HG03066 (cell line): ENCODE measurements around the gene CDC42SE2.

Source experiments
- ATAC-seq: cut with Tn5 transposase; IDR thresholded peaks from one replicate; pipeline ENCODE4 v1.9.1; 2021; ENCODE audit warnings: low read depth; ENCODE audit not compliant: unreplicated experiment

CDC42SE2 gene, protein sequence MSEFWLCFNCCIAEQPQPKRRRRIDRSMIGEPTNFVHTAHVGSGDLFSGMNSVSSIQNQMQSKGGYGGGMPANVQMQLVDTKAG

DNA sequence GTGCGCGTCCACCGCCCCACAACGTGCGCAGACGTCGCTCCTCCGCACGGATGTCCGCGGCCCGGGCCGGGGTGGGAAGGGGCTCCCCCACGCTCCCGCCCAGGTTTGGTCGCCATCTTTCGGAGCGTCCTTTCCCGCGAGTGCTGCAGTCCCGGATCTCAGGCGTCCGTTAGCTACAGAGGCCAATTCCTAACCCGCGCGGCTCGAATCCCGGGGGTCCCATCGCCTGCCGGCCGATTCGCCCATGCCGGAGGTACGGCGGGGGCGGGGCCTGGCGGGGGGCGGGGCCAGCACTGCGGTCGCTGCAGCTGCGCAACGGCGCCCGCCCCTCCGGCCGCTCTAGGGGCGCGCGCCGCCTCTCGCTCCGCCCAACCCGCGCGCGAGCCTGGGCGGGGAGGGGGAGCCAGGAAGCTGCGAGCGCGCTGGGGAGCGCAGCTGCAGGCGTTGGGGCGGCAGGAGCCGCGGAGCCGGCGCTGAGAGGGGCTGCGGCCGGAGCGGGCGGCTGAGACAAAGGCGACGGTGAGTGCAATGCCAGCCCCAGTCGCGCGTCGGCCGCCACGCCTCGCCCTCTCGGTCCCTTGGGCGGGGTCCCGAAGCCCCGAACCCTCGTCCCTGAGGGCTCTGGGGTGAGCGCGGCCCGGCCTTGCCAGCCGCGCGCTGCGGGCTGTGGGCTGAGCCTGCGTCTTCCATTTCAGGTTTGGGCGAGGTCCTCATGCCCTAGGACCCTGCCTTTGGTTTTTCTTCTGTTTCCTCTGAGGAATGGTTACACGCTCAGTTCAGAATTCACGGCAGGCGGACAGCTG, at the start of gene CDC42SE2:
Gene CDC42SE2, plus strand, starts transcription at position 406 of the 803 bp plus-strand sequence. CDS start 95,441 bp downstream, outside the sequence.
- peak; percentile 74 for ATAC-seq

DNA sequence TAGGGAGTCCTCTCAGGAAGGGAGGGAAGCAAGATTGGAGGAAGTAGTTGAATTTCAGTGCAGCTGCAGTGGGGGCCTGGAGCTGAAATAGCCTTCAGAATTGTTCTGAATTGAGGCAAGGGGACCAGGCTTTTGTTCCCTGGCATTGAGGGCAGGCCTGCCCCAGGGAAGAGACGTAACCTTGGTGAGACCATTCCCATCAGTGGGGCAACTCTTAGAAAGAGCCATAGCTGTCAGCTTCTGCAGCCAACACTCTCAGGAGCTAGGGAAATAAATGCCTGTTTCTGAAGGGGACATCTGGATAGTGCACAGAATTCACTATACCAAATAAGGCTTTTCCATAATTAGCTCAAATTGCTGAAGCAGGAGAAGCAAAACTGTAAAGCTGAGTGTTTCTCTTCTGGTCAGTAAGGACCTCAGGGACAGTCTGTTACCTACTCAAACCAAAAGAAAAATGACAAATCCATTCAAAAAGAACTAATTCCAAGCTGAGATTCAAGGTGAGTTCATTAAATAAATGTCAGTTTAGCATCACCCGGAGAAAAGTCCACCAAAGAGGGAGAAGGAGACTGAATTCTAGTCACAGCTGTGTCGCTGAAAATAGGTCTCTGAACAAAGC, 49.1 kb upstream of the CDC42SE2 start:
- no peak for ATAC-seq

DNA sequence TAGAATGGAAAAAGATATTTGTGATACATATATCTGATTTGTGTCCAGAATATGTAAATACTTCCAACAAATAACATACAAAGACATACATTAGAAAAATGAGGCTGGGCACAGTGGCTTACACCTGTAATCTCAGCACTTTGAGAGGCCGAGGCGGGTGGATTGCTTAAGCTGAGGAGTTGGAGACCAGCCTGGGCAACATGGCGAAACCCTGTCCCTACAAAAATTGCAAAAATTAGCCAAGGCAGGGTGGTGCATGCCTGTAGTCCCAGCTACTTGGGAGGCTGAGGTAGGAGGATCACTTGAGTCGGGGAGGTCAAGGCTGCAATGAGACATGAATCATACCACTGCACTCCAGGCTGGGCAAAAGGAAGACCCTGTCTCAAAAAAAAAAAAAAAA, 46.1 kb upstream of the CDC42SE2 start:
- no peak for ATAC-seq

DNA sequence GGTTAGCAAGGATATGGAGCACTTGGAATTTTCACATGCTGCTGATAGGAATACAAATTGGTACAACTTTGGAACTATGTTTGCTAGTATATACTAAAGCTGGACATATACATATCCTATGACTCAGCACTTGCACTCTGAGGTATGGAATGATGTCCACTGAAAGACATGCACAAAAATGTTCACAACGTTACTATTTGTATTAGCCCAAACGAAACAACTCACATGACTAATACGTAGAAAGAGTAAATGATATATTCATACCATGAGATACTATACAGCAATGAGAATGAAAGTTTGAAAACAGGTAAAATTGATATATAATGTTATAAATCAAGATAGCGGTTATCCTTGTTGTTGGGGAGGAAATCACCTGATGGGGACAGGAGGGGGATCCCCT, 45.5 kb upstream of the CDC42SE2 start:
- no peak for ATAC-seq

DNA sequence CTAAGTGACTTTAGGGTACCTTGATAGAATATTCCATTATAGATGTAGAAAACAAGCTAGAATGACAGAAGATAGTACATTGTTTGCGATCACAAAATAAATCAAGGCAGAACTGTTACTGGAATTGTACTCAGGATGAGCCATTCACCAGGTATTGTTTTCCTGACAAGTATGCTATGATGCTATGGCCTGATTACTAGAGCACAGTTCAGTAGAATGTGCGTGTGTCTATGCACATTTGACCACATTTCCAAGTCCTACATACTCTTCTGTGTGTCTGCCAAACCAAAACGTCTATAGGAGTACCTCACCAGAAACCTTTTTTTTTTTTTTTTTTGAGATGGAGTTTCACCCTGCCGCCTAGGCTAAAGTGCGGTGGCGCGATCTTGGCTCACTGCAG, 43.3 kb upstream of the CDC42SE2 start:
- ATAC-seq = no peak

DNA sequence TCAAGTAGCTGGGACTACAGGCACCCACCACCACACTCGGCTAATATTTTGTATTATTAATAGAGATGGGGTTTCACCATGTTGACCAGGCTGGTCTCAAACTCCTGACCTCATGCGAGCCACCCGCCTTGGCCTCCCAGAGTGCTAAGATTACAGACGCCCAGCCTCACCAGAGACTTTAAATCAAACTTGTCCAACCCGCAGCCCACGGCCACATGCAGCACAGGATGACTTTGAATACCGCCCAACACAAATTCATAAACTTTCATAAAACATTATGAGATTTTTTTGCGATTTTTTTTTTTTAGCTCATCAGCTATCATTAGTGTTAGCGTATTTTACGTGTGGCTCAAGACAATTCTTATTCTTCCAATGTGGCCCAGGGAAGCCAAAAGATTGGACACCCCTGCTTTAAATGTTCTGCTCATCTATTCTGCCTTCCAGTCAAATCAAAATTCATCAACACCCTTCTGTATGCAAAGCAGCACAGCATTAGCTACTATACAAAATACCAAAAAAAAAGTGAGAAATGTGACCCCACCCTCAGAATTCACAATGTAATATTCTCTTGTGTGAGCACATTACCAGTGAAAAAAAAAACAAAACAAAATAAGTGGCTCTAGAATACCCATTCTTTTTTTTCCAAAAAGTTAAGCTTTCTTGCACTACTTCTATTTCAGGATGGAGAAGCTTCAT, 42.7 kb upstream of the CDC42SE2 start:
- ATAC-seq = no peak

DNA sequence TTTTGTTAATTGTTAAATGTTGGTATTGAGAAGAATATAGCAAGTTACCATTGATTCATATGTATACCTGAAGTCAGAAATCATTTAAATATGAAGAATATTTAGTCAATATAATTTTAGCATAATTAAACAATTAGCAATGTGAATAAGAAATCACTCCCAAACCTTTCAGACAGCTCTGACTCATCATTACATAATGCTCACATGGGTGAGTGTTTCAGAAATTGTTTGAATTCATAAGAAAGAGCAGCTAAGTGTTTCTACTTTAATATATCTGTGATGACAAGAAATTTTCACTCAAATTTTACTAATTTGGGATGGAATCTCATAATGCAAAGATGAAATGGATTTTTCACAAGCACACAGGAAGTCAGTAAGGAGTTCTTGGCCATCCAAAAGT, 42.0 kb upstream of the CDC42SE2 start:
- ATAC-seq = no peak

DNA sequence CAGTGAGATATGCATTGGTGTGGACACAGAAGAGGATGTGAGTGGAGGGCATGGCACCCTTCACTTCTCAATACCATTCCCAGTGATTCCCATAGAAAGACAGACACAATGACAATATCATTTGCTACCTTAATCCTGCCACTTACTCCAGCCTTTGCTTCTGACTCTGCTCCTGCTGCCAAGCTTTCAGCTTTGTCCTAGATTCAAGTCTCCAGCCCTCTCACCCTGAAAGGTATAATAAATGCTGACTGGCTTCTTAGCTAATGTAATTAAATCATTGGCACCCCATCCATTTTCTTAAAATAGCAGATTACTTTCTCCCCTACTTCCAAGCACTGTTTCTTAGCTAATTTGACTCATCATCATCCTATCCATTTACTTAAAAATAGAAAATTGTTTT, 41.1 kb upstream of the CDC42SE2 start:
- no peak for ATAC-seq

DNA sequence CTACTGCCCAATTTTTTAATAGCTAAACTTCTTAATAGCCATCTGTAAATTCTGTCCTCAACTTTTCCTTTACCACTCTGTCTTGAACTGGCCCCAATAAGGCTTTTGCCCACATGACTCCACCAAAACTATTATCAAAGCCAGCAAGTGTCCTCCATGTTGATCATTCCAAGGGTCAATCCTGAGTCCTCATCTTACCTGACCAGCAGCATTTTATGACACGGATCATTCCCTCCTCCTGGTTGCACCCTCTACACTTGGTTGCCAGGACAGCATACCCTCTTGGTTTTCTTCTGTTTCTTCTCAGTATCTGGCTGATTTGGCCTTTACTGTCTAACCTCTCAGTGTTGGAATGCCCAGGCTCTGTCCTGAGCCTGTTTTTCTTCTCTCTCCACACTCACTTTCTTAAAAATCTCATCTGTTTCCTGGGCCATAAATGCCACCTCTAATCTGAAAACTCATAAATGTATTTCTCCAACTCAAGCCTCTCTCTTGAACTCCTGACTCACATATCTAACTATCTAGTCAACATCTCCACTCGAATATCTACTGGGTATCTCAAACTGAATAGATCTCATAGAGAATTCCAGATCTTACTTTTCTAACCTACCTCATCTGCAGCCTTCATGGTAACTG, 40.0 kb upstream of the CDC42SE2 start:
- ATAC-seq = no peak

DNA sequence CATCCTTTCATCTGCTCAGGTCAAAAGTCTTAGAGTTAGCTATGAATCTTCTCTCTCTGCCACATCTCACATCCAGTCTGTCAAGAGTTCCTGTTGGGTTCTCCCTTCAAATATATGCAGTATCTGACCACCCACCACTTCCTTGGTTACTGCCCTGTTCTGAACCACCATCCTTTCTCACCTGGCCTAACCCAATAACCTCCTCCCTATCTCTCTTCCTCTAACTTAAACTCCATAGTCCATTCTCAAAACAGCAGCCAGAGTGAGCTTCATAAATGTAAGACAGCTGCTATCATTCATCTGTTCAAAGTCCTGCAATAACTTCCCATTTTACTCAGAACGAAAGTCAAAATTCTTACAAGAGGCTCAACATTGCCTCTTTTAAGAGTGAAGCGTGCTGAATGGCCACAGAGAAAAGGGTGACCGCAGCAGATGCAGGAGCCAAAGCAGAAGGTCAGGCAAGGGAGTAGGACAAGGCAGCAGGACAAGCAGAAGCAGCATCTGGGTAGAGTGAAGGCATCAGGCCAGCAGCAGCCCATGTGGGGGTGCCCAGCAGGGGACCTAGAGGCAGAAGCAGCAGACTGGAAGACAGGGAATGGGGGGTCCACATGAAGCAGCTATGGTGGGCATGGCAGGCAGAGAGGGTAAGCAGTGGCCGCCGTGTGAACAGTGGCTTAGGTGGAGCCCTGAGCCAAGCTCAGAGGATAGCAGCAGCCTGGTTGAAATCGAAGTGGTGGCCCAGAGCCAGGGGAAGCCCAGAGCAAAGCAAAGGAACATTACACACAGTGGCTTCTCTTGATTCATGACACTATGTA, 39.3 kb upstream of the CDC42SE2 start:
- peak; percentile 81 for ATAC-seq

DNA sequence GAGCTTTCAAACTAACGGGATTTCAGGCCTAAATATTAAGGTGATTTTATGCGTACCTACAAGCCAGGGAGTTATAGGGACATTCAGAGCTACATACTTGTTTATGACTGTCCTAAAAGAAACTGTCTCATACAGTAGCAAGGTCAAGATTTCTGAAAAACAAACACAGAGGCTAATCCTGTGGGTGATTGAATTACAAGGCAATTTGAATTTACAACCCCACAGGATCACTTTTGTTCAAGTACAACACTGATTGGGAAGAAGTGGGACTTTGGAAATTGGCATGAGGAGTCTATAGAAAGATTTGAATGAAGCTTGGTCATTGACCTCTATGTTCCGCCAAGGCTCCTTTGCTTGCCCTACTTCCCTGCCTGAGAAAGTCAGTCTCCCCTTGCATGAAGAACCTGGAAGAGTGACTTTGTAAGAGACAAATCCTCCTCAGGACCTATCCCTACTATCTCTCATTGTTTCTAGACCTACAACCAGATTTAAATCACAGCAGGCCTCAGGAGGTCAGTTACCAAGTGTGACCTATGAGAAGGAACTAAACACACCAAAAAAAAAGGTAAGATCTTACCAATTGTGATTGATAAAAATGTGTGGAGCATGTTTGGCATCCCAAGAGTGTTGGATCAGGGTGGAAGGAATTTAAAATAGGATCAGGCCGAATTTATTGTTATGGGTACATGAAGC, 38.4 kb upstream of the CDC42SE2 start:
- ATAC-seq = no peak

DNA sequence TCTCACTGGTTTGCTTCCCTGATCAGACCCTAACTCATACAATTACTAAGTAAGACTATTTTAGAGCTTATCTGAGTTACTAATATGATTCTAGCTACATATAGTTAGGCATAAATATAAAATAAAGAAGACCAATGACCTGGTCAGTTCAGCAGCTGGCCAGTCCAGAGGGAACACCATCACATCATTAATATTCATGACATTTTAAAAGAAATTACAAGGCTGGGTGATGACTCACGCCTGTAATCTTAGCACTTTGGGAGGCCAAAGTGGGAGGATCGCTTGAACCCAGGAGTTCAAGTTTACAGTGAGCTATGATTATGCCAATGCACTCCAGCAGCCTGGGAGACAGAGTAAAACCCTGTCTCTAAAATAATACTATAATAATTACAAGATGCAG, 37.0 kb upstream of the CDC42SE2 start:
- ATAC-seq = no peak

DNA sequence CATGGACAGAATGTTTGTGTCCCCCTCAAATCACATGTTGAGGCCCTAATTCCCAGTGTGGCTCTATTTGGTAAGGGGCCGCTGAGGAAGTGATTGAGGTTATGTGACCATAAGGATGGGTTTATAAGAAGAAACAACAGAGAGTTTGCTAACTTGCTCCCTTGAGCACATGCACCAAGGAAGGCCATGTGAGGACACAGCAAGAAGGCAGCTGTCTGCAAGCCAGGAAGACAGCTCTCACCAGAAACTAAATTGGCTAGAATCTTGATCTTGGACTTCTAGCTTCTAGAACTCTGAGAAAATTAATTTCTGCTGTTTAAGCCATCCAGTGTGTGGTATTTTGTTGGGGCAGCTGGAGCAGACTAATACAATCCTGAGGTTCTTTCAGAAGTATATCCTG, 35.2 kb upstream of the CDC42SE2 start:
- no peak for ATAC-seq

DNA sequence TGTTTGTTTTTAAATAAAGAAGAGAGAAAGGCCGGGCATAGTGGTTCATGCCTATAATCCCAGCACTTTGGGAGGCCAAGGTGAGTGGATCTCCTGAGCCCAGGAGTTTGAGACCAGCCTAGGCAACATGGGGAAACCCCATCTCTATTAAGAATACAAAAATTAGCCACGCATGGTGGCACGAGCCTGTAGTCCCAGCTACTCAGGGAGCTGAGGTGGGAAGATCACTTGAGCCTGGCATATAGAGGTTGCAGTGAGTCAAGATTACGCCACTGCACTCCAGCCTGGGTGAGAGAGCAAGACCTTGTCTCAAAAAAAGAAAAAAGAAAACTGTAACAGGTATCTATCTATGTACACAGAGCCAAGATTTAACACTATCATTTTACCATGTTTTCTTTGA, 34.2 kb upstream of the CDC42SE2 start:
- no peak for ATAC-seq

DNA sequence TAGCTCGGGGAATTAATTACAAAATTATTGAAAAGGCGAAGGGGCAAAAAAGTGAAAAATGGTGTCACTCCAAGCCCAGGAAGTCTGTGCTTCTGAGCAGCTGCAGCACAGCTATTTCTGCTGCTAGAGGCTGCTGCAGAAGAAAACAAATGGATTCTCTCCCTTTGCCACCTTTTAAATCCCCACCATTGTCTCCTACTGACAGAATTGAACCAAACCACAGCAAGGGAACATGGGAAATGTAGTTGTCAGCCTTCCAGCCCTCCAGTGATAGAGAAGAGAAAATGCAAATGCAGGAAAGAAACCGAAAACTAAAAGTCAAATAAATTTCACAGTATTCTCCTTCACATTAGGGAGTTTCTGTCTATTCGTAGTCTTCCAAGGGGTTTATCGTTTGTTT, 33.4 kb upstream of the CDC42SE2 start:
- peak; percentile 68 for ATAC-seq

DNA sequence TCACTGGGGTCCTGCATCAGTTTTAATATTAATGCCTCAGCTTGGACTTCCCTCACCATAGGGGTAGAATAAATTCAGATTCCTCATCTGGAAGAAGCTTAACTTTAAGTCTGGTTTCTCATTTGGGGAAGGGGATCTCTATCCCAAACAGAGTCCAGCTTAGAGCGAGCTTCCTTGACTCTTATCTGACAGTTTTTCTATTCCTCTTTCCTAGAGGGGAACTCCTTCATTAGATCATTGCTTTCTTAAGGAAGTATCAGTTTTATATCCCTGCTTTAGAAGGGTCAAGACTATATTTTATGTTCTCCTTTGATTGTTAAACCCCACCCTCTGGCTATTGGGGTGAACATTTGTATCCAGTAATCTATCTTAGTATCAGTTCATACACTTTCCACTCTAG, 24.2 kb upstream of the CDC42SE2 start:
- ATAC-seq = no peak

DNA sequence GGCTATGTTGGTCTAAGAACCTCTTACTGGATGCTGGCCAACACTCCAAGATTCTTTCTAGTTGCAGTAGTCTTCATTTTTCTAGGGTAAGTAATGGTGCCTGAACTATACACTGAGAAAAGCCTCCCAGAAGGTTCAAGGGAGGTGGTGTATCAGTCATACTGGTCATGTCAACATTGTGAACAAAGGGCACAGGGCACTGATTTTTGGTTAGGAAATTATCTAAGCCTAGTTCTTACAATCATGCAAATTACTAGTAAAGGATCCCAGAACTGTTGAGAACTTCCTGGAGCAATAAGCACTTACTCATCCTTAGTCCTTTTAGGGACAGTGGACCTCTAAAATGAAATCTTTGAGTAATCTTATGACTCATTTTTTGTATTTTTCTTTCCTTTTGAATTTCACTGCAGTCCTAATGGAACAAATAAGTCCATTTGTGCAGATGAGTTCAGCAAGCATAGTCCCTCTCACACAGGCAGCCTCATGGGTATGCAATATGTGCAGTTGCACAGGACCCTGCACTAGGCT, 21.1 kb upstream of the CDC42SE2 start:
- no peak for ATAC-seq

DNA sequence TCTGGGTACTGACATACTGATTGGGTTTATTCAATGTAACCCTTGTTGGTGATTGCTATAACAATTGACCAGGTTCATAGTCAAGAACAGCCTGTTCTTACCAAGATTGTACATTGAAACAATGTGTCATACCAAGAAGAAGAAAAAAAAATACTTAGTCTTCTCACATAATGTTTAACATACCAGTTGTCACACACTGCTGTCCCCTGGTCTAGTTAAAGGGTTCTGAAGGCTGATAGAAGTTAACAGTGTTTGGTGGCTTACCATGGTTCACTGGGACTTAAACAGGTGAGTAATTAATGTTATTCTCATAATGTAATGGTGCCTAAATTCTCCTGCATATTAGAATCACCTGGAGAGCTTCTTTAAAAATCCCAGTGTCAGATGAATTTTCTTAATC, 18.5 kb upstream of the CDC42SE2 start:
- ATAC-seq = no peak

DNA sequence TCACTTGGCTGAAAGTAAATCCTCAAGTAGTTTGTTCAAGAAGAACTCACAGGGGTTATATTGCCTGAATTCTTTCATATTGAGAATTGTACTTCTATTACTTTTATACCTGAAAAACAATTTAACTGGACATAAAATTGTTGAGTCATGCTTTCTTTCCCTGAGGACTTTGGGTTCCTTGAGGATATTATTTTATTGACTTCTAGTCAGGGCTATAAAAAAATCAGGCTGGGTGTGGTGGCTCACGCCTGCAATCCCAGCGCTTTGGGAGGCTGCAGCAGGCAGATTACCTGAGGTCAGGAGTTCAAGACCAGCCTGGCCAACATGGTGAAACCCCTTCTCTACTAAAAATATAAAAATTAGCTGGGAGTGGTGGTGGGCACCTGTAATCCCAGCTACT, 17.9 kb upstream of the CDC42SE2 start:
- no peak for ATAC-seq
